Measurements from ENCODE around the gene PANK4. TPM values are rescaled to one million over a fixed set of nuclear protein-coding genes. Genes with fewer than 3 reads are reported as not detected.

Gene PANK4
- total and polyA plus RNA-seq, 9 donors = 19.7 to 30.2 (median 22.5) TPM

GRCh38 chr1:2504225-2504948 lies 22.0 kb downstream of the PANK4 start:
- DNase-seq = peak; percentile 59
- Histone ChIP-seq H3K27ac (ENCODE audit: low read length) (no peak overlapping the region), H3K4me1 (ENCODE audit: control insufficient read depth, insufficient read depth, low read length) (peaks cover 72% of the 10 kb centered on the region), H3K27me3 (ENCODE audit: control insufficient read depth, insufficient read depth, low read length) (peaks cover 10% of the 10 kb centered on the region), H3K9me3 (replicated peaks; ENCODE audit: control insufficient read depth, low read depth, low read length) (no peaks in the 10 kb centered on the region), H3K36me3 (ENCODE audit: control insufficient read depth, insufficient read depth, low read length) (peaks cover 19% of the 10 kb centered on the region), H3K4me3 (ENCODE audit: low read length) (no peak overlapping the region)
- 44% methylated on average over 29 of the region's 36 CpGs for WGBS (ENCODE audit: insufficient coverage)

- Histone ChIP-seq H3K4me1 (ENCODE audit: control insufficient read depth, insufficient read depth, low read length) (peaks cover 72% of the 10 kb centered on the region), H3K4me3 (ENCODE audit: low read length) (no peak overlapping the region), H3K9me3 (replicated peaks; ENCODE audit: control insufficient read depth, low read depth, low read length) (no peaks in the 10 kb centered on the region), H3K27ac (ENCODE audit: low read length) (no peak overlapping the region), H3K36me3 (ENCODE audit: control insufficient read depth, insufficient read depth, low read length) (peaks cover 12% of the 10 kb centered on the region), H3K27me3 (ENCODE audit: control insufficient read depth, insufficient read depth, low read length) (peaks cover 10% of the 10 kb centered on the region)
- WGBS (ENCODE audit: insufficient coverage) = 28% methylated on average over 31 of the region's 42 CpGs
- no peak for DNase-seq
Observed at GRCh38 chr1:2503554-2504224, 22.7 kb downstream of the PANK4 start.

GRCh38 chr1:2502661-2503553 lies 23.5 kb downstream of the PANK4 start:
- H3K4me1 ChIP-seq (ENCODE audit: control insufficient read depth, insufficient read depth, low read length) = peaks cover 72% of the 10 kb centered on the region
- peaks cover 10% of the 10 kb centered on the region for H3K27me3 ChIP-seq (ENCODE audit: control insufficient read depth, insufficient read depth, low read length)
- WGBS (ENCODE audit: insufficient coverage) = 72% methylated on average over 22 of the region's 36 CpGs
- H3K27ac ChIP-seq (ENCODE audit: low read length) = no peak overlapping the region
- no peak for DNase-seq
- no peaks in the 10 kb centered on the region for H3K9me3 ChIP-seq (replicated peaks; ENCODE audit: control insufficient read depth, low read depth, low read length)
- no peak overlapping the region for H3K4me3 ChIP-seq (ENCODE audit: low read length)
- H3K36me3 ChIP-seq (ENCODE audit: control insufficient read depth, insufficient read depth, low read length) = peaks cover 6% of the 10 kb centered on the region

- 68% methylated on average over 31 of the region's 34 CpGs for WGBS (ENCODE audit: insufficient coverage)
- no peaks in the 10 kb centered on the region for H3K9me3 ChIP-seq (replicated peaks; ENCODE audit: control insufficient read depth, low read depth, low read length)
- H3K4me1 ChIP-seq (ENCODE audit: control insufficient read depth, insufficient read depth, low read length) = peaks cover 72% of the 10 kb centered on the region
- no peak overlapping the region for H3K27ac ChIP-seq (ENCODE audit: low read length)
- DNase-seq = no peak
- H3K36me3 ChIP-seq (ENCODE audit: control insufficient read depth, insufficient read depth, low read length) = peaks cover under 1% of the 10 kb centered on the region
- H3K27me3 ChIP-seq (ENCODE audit: control insufficient read depth, insufficient read depth, low read length) = peaks cover 10% of the 10 kb centered on the region
- no peak overlapping the region for H3K4me3 ChIP-seq (ENCODE audit: low read length)
Observed at GRCh38 chr1:2502210-2502609, 24.2 kb downstream of the PANK4 start.

GRCh38 chr1:2501820-2502119 lies 24.6 kb downstream of the PANK4 start:
- no peaks in the 10 kb centered on the region for H3K36me3 ChIP-seq (ENCODE audit: control insufficient read depth, insufficient read depth, low read length)
- H3K4me1 ChIP-seq (ENCODE audit: control insufficient read depth, insufficient read depth, low read length) = peaks cover 71% of the 10 kb centered on the region
- H3K4me3 ChIP-seq (ENCODE audit: low read length) = no peak overlapping the region
- no peak overlapping the region for H3K27ac ChIP-seq (ENCODE audit: low read length)
- 45% methylated on average over 5 of the region's 7 CpGs for WGBS (ENCODE audit: insufficient coverage)
- H3K27me3 ChIP-seq (ENCODE audit: control insufficient read depth, insufficient read depth, low read length) = peaks cover 10% of the 10 kb centered on the region
- no peak for DNase-seq
- H3K9me3 ChIP-seq (replicated peaks; ENCODE audit: control insufficient read depth, low read depth, low read length) = no peaks in the 10 kb centered on the region

GRCh38 chr1:2501041-2501819 lies 25.2 kb downstream of the PANK4 start:
- H3K4me1 ChIP-seq (ENCODE audit: control insufficient read depth, insufficient read depth, low read length) = peaks cover 68% of the 10 kb centered on the region
- peak; percentile 79 for DNase-seq
- 56% methylated on average over 24 of the region's 28 CpGs for WGBS (ENCODE audit: insufficient coverage)

GRCh38 chr1:2499986-2500596 lies 26.3 kb downstream of the PANK4 start:
- no peak for DNase-seq
- Histone ChIP-seq H3K36me3 (ENCODE audit: control insufficient read depth, insufficient read depth, low read length) (no peaks in the 10 kb centered on the region), H3K4me1 (ENCODE audit: control insufficient read depth, insufficient read depth, low read length) (peaks cover 66% of the 10 kb centered on the region), H3K27me3 (ENCODE audit: control insufficient read depth, insufficient read depth, low read length) (peaks cover 10% of the 10 kb centered on the region), H3K9me3 (replicated peaks; ENCODE audit: control insufficient read depth, low read depth, low read length) (no peaks in the 10 kb centered on the region), H3K27ac (ENCODE audit: low read length) (no peak overlapping the region), H3K4me3 (ENCODE audit: low read length) (no peak overlapping the region)
- WGBS (ENCODE audit: insufficient coverage) = 50% methylated on average over 19 of the region's 19 CpGs

More at GRCh38 chr1:2501041-2501819, 25.2 kb downstream of the PANK4 start:
- H3K9me3 ChIP-seq (replicated peaks; ENCODE audit: control insufficient read depth, low read depth, low read length) = no peaks in the 10 kb centered on the region
- H3K4me3 ChIP-seq (ENCODE audit: low read length) = no peak overlapping the region
- H3K27ac ChIP-seq (ENCODE audit: low read length) = peak overlapping the region; percentile 17
- peaks cover 10% of the 10 kb centered on the region for H3K27me3 ChIP-seq (ENCODE audit: control insufficient read depth, insufficient read depth, low read length)
- H3K36me3 ChIP-seq (ENCODE audit: control insufficient read depth, insufficient read depth, low read length) = no peaks in the 10 kb centered on the region

GRCh38 chr1:2499260-2499659 lies 27.1 kb downstream of the PANK4 start:
- Histone ChIP-seq H3K9me3 (replicated peaks; ENCODE audit: control insufficient read depth, low read depth, low read length) (no peaks in the 10 kb centered on the region), H3K27me3 (ENCODE audit: control insufficient read depth, insufficient read depth, low read length) (peaks cover 12% of the 10 kb centered on the region), H3K4me1 (ENCODE audit: control insufficient read depth, insufficient read depth, low read length) (peaks cover 63% of the 10 kb centered on the region), H3K27ac (ENCODE audit: low read length) (no peak overlapping the region), H3K4me3 (ENCODE audit: low read length) (no peak overlapping the region), H3K36me3 (ENCODE audit: control insufficient read depth, insufficient read depth, low read length) (no peaks in the 10 kb centered on the region)
- DNase-seq = no peak
- 46% methylated on average over 3 of the region's 4 CpGs for WGBS (ENCODE audit: insufficient coverage)

- peaks cover 13% of the 10 kb centered on the region for H3K27me3 ChIP-seq (ENCODE audit: control insufficient read depth, insufficient read depth, low read length)
- H3K4me1 ChIP-seq (ENCODE audit: control insufficient read depth, insufficient read depth, low read length) = peaks cover 59% of the 10 kb centered on the region
- no peak overlapping the region for H3K27ac ChIP-seq (ENCODE audit: low read length)
- no peaks in the 10 kb centered on the region for H3K9me3 ChIP-seq (replicated peaks; ENCODE audit: control insufficient read depth, low read depth, low read length)
- 57% methylated on average over 14 of the region's 19 CpGs for WGBS (ENCODE audit: insufficient coverage)
- no peak for DNase-seq
- no peaks in the 10 kb centered on the region for H3K36me3 ChIP-seq (ENCODE audit: control insufficient read depth, insufficient read depth, low read length)
- H3K4me3 ChIP-seq (ENCODE audit: low read length) = no peak overlapping the region
Observed at GRCh38 chr1:2498648-2499047, 27.7 kb downstream of the PANK4 start.
